NB4 (cell line): ENCODE measurements around the gene TCF3.

Experiments
- CTCF ChIP-seq: IDR thresholded peaks from one replicate; pipeline ENCODE4 v1.5.1; 2012; ENCODE audit warnings: low read depth, low read length
- MYC ChIP-seq: IDR thresholded peaks from 2 replicates; pipeline ENCODE4 v1.6.1; 2011; ENCODE audit warnings: low read depth, low read length
- POLR2A ChIP-seq: IDR thresholded peaks from 2 replicates; pipeline ENCODE4 v1.6.1; 2011; ENCODE audit warnings: mild to moderate bottlenecking; ENCODE audit not compliant: insufficient read length; ENCODE audit errors: extremely low read depth

- no peak for TF ChIP-seq CTCF
- TF ChIP-seq POLR2A, result no peak
- no peak for TF ChIP-seq MYC
Measured at GRCh38 chr19:1608359-1609102, 43.9 kb downstream of the TCF3 start.
